IPS-11a (cell line): ENCODE measurements around the gene CABP4.

Experiments
- H3K4me3 ChIP-seq: one replicate; pipeline ENCODE4 v1.5.1; 2013; ENCODE audit warnings: low read depth, low read length, control low read depth

CABP4 gene

DNA sequence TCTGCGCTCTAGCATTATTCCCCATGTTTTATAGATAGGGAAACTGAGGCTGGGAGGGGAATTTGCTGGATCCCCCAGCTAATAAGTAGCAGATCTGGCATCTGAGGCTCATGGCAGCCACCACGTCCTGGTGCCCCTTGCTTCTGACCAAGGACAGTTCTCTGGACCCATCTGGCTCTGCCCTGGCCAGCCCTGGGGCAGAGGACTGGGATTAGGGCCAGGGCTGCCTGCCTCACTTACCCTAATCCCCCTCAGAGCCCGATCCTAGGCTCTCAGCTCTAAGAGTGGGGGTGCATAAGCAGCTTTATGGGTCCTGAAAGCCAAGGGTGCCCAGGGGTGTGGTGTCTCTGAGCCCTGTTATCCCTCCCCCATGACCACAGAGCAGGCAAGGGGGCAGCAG lies at the start of gene CABP4:
TSS of gene CABP4 (plus strand) at position 301 of the 400 bp plus-strand sequence. CDS start at position 371, 70 bp downstream.
- no peak within 1 kb of the TSS for H3K4me3 ChIP-seq

DNA sequence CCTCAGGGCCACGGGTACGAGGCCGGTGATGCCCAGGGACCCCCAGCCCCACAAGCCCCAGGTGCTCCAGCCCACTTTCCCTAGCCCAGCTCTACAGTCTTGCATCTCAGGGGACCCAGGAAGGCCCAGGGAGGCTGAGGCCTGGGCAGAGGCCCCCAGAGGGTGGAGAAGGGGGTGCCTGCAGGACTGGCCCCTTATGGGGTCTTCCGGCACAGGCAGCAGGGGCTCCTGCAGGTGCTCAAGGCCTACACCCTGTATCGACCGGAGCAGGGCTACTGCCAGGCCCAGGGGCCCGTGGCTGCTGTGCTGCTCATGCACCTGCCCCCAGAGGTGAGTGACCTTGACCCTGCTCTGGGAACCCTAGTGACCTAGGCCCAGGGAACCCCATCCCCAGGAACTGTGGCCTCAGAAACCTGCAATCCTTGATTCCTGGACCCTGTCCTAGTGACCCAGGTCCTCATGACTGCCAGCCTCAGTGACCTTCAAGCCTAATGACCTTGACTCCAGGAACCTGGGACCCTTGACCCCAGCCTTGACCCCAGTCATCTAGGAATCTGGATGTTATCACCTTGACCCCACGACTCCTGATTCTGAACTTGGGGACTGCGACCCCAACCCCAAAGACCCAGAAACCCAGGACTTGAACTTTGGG lies 49.3 kb upstream of the CABP4 start:
- H3K4me3 ChIP-seq, result no peak overlapping the region

DNA sequence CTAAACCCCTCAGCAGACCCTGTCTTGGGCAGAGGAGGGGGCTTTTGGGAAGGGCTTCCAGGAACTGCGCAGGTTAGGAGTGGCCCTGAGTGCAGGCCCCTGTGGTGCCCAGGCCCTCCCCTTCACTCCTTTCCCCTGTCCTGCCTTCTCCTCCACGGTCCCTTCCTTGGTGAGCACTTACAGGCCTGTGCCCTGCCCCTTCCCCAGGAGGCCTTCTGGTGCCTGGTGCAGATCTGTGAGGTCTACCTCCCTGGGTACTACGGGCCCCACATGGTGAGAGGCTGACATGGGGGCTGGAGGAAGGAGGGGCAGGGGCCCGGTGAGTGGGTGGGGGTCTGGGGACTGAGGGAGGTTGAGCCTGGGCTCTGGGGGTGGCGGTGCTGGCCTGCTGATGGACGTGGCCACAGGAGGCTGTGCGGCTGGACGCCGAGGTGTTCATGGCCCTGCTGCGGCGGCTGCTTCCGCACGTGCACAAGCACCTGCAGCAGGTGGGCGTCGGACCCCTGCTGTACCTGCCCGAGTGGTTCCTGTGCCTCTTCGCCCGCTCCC lies 48.7 kb upstream of the CABP4 start:
- no peak overlapping the region for H3K4me3 ChIP-seq

DNA sequence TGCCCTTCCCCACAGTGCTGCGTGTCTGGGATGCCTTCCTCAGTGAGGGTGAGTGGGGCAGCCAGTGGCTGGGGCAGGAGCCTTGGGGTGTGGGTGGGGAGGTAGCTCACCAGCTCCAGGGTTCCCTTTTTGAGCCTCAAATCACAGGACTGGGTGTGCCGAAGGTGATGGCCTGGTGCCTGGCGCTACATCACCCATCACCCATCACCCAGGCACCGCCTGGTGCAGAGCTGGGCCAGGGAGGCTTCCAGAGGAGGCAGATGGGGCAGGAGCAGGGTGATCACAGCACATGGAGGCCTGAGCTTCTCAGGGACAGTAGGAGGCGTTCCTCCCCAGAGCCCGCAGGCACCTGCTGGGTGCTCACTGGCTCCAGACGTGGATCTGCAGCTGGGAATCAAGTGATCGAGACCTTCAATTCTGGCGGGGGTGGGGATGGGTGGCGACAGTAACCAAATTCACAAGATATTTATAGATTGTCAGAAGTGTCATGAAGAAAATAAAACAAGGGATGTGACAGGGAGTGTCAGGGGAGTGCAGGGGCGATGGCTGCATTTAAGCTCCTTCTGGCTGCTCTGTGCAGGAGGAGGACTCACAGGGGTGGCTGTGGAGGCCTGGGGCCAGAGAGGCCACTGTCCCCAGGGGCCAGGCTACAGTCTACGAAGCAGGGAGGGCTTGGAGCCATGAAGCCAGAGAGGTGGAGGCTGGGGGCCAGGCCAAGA lies 48.0 kb upstream of the CABP4 start:
- no peak overlapping the region for H3K4me3 ChIP-seq

DNA sequence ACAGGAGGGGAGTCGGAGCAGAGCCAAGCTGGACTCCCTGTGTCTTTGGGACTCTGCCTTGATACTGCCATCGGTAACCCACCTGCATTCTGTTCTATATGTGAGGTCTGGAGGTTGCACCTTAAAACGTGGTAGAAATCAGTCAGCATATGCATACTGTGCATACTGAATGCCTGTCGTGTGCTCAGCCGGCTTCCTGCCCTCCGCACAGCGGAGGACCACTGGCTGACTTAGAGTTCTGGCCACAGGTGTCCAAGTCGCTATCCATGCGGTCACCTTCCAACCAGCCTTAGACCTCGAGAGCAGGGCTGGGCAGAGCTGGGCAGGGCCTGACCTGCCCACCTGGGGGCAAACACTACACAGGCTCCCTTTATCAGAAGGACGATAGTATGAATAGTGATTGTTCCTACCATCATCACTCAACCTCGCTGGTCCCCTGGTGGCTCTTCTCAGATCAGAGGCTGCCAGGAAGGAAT lies 47.4 kb upstream of the CABP4 start:
- H3K4me3 ChIP-seq, result no peak overlapping the region

DNA sequence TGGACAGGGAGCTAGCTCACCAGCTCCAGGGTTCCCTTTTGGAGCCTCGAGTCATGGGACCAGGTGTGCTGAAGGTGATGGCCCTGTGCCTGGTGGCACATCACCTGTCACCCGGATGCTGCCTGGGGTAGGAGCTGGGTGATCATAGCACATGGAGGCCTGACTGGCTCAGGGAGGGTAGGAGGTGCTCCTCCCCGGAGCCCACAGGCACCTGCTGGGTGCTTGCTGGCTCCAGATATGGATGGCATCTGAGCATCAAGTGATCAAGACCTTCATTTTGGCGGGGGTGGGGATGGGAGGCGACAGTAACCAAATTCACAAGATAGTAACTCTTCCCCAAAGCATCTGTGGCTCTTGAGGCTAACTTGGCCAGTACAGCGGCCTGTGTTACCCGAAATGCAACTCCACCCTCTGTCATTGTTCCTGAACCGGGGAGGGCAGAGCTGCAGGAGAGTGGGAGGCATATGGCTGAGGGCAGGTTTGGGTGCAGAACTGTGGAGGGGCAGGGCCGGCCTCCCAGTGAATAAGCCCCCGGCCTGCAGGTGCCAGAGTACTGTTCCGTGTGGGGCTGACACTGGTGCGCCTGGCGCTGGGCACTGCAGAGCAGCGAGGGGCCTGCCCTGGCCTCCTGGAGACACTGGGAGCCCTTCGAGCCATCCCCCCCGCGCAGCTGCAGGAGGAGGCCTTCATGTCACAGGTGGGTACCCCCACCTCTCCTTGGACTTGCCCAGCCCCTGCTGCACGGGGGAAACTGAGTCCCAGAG lies 46.5 kb upstream of the CABP4 start:
- no peak overlapping the region for H3K4me3 ChIP-seq

DNA sequence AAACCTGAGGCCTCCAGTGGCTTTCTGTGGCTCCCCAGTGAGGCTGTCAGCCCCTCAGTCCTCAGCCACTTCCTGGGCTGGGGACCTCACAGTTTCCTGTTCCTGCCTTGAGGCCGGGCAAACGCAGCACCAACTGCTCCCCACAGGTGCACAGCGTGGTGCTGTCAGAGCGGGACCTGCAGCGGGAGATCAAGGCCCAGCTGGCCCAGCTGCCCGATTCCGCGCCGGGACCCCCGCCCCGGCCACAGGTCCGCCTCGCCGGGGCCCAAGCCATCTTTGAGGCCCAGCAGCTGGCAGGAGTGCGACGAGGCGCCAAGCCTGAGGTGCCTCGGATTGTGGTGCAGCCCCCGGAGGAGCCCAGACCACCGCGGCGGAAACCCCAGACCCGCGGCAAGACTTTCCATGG lies 45.9 kb upstream of the CABP4 start:
- no peak overlapping the region for H3K4me3 ChIP-seq

DNA sequence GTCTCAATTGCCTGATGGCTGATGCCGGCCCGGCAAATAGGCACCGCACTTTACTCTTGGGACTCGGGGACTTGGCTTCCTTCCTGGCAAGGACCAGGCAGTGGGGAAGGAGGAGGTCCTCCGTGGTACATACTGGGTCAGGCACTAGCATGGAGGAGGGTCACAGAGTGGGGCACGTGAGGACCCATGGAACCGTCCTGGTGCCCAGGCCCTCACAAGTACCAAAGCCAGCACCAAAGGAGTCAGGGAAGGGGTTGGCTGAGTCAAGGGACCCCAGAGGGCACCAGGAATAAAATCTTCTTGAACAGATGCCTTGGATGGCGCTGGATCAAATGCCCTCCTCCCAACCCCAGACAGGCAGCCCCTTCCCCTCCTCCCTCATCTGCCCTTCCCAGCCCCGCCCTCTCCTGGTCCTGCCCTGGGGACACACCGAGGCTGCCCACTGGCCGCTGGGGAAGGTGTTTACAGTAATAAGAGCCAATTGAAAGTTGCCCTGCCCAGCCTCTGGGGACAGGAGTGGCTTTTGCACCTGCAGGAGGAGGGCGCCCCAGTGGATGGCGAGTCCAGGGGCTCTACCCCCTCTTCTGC lies 45.3 kb upstream of the CABP4 start:
- no peak overlapping the region for H3K4me3 ChIP-seq

DNA sequence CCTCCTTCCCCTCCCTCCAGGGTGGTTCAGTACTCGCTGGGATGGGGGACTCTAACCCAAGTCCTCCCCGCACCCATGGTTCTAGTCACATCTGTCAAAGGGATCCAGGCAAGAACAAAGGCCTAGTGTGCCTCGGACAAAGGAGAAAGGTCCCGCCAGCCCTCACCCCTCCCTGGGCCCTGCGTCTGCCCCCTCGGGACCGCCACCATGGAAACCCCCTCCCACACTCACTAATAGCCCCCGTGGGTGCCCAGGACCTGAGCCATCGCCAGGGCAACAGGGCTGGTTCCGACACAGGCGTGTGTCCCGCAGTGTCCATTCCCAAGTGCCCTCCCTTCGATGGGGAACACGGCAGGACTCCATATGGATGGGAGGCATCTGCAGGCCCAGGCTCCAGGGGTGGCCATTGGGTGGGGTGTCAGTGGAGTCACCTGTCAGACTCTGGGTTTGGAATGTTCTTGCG lies 44.8 kb upstream of the CABP4 start:
- H3K4me3 ChIP-seq, result no peak overlapping the region

DNA sequence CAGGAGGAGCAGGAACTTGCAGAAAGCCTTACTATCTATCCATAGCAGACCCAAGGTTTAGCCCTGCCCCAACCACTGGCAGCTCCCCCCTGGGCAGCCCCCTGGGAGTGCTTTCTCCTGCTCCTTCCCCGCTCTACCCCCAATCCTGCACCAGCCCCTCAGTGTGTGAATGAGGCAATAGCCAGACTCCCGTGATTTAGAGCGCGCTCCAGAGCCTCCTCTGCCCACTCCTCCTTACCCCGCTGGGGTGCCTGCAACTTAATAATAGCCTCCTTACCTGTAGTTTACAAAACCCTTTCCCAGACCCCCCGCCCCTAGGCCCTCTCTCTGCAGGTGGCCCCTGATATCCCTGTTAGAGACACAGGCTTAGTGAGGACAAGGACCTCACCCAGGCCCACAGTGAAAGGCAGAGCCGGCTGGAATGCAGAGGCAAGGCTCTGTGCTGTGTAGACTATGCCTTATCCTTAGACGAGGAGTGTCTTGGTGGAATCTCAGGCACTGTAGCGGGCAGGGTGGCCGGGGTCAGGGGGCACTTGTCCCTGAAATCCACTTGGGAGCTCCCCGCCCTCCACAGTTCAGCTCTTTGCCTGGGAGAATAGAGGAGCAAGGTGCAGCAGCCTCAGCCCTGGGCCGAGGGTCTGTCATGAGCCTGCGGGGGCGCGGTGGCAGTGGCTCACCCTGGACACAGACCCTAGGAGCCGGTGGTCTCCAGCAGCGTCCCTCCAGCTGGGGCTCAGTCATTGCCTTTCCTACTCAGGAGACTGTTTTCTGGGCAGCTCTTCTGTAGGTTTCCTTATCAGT lies 44.0 kb upstream of the CABP4 start:
- H3K4me3 ChIP-seq, result no peak overlapping the region

DNA sequence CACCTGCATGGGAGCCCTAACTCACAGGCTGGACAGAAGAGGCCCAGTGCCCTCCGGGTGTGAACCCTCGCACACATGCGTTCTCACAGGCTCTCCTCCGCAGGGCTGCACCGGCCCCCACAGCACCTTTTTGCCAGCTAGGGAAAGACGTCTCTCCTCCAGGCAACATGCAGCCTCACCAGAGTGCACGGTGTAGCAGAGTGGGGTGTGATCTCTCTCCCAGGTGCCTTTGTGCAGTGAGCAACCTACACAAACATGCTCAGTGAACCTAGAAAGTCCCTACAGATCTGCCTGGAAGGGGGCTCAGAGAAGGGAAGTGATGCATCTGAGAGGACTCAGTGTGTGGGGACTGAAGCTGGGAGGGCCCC lies 43.4 kb upstream of the CABP4 start:
- no peak overlapping the region for H3K4me3 ChIP-seq

DNA sequence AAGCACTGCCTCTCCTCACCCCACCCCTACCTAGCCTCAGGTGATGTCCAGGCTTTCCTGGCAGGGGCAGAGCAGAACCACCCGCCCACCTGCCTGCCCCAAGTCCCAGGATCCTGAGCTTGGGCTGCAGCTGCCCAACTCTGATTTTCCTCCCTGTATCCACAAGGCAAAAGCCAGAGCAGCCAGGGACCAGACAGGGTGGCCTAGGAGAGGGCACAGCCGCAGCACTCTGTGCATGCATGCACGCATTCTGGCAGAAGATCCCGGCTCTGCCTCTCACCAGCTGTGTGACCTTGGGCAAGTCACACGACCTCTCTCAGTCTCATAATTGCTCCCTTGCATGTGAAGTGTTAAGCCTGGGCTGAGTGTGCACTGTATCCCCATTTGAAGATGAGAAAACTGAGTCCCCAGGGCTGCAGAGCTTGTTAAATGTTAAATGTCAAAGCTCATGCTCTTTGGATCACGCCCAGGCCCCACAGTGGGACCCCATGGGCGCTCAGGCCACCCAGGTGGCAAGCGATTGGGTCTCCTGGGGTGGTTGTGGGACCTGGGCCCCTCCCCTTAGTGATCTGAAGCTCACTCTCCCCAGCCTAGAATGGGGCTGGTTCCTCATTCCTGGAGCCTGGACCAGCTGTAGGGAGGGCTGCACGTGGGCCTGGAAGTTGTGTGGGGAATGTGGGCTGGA lies 42.5 kb upstream of the CABP4 start:
- H3K4me3 ChIP-seq, result no peak overlapping the region

DNA sequence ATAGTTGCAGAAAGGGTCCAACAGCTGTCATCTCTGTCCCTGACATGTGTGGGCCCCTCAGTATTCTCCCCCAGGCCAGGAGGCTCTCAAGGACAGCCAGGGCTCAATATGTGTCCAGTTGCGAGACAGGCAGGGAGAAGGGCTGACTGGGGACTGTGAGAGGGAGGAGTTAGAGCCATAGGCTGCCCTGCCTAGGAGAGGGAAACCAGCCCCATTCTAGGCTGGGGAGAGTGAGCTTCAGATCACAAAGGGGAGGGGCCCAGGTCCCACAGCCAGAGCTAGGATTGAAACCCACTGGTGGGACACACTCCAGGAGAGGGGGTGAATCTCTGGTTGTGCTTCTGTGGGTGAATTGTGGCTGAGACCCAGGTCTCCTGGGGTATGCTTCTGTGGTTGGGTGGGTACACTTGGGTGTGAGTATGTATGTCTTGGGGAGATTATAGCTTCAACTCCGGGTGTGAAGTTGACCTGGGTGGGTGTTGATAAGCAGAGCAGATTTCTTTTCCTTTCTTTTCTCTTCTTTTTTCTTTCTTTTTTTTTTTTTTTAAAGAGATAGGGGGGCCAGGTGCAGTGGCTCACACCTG lies 41.8 kb upstream of the CABP4 start:
- H3K4me3 ChIP-seq, result no peak overlapping the region

DNA sequence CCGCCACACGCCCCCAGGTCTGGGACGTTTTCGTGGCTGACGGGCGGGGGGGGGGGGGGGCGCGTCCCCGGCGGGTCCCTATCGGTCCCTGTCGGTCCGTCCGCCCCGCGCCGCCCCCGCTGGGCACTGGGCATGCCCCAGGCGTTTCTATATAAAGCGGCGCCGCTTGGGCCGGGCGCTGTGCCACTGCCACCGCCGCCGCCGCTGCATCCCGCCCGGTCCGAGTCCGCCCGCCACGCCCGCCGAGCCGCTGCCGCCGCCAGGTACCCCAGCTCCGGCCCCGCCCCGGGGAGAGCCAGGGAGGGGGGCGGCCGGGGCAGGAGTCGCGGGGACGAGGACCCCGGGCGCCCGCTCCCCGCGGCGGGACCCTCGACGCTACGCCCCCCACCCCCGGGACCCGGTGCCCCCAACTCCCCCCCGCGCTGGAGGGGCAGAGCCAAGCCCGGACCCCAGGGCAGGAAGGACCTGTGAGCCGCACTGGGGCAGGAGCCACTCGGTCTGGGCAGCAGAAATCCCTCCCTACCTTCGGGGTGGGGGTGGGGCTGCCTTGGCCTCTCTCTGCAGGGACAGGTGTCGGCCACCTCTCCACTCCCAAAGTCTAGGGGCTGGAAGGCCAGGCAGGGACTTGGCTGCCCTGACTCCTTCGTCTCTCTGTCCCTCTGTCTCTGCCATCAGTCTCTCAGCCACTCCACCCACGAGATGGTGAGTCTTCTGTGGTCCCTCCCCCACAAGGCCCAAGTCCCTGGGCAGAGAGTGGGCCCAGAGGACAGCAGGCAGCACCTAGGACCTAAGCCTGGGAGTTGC lies 39.5 kb upstream of the CABP4 start, which contains the start of gene CARNS1:
TSS of gene CARNS1 (plus strand) at position 178 of the 804 bp plus-strand sequence. CDS start at position 700, 522 bp downstream.
- peak within 1 kb of the TSS; percentile 43 for H3K4me3 ChIP-seq

DNA sequence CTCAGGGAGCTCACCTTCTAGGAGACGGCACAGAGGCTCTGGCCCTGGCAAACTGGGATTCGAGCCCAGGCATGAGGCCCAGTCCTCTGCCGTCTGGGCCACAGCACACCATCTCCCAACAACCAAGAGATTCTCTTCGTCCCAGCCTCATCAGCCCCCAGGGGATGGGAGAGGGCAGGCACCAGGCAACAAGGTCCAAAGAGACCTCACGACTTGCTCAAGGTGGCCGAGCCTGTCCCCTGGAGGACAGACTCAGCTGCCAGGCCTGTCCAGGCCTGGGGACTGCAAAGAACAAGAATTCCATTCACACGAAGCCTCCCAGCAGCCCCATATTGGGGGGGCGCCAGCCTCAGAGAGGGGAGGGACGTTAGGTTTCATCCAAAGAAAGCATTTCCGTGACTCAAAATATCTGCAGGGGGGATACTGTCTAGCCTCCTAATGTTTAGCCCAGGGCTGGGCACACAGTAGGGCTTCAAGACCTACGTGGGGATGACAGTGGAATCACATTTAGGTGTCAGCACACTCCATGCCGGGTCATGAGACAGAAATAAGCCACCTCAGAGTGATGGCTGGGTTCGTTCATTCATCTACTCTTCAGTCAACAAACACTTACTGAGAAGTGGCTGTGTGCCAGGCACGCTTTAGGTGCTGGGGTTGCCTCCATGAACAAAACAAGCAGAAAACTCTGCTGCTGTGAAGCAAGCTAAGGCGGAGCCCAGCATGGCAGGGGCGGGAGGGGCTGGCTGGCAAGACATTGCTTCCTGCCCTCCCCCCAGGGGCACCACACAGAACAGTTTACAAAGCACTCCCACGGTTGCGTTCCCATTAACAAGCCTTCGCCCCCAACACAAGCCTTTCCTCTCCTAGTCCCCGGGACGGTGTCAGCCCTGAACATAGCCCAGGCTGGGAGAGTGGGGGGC lies 38.5 kb upstream of the CABP4 start:
- H3K4me3 ChIP-seq, result no peak overlapping the region

DNA sequence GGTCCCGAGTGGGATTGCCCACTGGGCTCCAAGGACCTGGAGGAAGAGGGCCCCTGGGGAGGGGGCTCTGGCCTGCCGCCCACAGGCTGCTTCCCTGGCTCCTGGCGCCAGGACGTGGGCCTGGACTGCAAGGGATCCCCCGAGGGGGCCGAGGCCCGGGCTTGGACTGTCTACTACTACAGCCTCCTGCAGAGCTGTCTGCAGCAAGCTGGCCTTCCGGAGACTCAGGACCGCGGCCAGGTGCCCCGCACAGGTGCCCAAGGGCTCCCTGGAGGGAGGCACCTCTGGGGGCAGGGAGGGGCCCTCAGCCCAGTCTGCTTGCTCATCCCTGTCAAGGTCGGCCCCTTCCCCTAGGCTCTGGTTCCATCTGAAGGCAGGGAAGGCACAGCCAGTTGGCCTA lies 37.7 kb upstream of the CABP4 start:
- no peak overlapping the region for H3K4me3 ChIP-seq
